Measurements from ENCODE around the gene FCER1G.
"Not testable (repeated sequence)": the region's sequence is repeated elsewhere in the genome, so short reads cannot be mapped to it uniquely, and the experiment has no call there.

FCER1G gene

DNA sequence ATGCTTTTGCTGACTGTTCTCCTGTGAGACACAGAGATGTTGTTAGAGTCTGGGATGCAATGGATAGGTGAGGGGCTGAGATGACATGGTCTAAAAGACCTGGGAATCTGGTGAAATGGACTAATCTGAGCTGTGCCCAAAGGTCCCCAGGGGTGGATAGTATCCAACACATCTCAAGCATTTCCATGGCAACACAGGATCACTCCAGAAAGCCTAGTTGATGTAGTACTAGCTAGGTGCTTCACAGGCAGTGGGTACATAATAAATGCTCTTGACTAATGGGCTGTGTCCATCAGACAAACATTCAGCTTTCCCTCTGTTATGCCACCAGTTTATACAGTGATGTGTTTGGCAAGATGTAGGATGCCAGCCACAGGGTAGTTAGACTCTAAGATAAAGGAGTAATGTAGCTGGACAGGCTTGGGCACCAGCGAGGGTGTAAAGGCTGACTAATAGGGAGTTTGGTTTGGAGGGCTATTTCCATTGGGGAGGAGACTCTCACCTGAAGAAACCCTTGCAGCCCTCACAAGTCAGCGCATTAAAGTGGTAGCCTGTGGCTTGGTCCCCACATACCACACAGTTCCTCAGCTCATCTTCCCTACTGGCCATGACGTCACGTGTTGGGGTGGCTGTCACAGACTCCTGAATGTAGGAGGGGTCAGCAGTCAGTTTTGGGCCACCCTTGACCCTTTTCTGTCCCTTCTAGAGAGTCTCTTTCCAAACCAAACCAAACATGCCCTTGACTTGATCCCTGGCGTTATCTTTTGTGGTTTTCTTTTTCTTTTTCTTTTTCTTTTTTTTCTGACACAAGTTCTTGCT is 21.1 kb downstream of the FCER1G start:
- DNase-seq: no peak

DNA sequence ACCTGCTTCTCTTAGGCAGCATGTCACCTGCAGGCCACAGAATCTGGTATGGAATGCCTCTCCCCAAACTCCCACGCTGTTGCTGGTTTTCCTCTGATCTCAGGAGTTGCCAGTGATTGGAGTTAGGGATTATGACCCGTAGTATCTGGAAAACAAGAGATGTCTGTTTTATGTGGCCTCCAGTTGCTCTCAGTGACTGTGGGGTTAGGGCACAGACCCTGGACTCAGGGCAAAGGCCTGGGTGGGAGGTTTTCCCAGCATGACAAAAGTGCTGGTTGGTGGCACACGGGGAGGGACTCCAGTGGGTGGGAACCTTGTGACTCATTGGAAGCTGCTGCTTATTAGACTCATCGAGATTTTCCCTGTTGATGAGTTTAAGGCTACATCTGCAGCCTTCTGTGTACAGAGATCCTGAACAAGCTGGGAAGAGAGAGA is 23.0 kb downstream of the FCER1G start, which contains the start of gene NR1I3:
TSS of gene NR1I3 (minus strand) at position 165 of the 435 bp plus-strand sequence. CDS start 1,638 bp downstream, outside the sequence.
- no peak for DNase-seq

DNA sequence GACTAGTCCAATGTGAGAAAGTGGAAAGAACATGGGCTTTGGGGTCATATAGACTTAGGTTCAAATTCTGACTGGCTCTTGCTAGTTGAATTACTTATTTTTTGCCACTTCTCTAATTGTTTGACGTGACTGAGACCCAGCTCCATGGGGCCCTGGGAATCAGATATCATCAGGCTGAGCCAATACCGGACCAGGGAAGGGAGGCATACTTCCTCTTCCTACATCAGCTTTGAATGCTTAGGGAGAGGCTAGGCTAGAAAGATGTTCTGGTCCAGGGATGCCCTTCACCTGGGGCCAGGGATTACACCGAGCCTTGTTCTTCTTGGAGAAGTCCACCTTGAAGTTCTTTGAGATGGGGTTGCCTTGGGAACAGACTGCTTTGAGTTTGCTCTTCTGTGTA is 26.6 kb downstream of the FCER1G start:
- DNase-seq: no peak

DNA sequence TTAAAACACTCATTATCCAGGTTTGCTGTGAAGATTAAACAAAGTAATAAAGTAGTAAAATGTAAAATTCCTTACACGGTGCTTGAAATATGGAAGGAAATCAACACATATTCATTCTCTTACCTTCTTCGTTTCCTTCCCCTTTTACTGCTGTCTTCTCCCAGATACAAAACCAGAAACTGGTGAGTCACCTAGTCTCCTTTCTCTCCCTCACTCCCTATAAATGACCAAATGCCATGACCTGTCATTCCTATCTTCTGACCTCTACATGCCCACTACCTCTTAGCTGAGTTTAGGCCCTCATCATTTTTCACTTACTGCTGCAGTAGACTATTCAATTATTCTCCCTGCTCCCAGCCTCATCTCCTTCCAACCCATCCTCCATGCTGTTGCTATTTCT is 27.2 kb downstream of the FCER1G start:
- DNase-seq: no peak

DNA sequence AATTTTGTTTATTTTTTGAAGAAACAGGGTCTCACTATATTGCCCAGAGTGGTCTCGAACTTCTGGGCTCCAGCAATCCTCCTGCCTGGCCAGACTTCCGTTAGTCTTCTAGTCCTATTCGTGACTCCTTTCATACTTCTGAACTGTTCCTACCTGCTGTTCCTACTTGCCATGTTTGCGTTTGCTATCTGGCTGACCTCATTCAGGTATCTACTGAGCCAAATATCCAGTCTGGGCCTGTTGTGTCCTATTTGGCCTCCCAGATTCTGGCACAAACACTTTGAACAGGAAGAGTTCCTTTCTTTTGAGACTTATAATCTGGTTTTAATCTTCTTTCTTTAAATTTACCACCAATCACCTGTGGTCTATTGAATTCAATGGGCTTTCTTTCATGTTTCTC is 29.8 kb downstream of the FCER1G start:
- no peak for DNase-seq

DNA sequence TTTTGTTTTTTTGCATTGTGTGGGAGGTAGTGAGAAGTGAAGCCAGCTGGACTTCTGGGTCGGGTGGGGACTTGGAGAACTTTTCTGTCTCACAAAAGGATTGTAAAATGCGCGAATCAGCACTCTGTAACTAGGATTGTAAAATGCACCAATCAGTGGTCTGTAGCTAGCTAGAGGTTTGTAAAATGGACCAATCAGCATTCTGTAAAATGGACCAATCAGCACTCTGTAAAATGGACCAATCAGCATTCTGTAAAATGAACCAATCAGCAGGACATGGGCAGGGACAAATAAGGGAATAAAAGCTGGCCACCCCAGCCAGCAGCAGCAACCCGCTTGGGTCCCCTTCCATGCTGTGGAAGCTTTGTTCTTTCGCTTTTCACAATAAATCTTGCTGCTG is 35.0 kb downstream of the FCER1G start:
- DNase-seq: not testable (repeated sequence)

DNA sequence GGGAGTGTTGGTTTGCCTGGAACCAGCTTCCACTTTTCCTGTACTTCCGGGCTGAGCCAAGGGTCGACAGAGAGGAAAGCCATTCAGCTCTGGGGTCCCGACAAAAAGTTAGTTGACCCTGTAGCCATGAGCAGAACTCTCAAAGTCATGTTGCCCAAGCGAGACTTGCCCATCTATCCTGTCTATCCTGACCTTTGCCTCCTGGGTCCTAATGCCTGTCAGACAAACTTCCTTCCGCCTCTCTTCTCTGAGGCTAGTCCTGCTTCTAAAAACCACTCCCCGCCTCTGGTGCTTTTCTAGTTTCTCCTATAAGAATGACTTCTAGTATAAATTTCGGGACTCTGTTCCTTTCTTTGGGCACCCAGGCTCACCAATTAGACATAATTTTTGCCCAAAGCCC is 35.7 kb downstream of the FCER1G start:
- DNase-seq: no peak

DNA sequence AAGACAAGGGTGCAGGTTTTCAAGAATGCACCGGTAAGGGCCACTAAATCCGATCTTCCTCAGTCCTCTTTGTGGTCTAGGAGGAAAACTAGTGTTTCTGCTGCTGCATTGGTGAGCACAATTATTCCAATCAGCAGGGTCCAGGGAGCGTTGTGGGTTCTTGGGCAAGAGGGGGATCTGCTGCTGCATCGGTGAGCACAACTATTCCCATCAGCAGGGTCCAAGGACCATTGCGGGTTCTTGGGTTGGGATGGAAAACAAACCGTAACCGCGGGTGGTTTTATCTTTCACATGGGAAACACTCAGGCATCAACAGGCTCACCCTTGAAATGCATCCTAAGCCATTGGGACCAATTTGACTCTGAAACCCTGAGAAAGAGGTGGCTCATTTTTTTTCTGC is 36.5 kb downstream of the FCER1G start:
- no peak for DNase-seq

DNA sequence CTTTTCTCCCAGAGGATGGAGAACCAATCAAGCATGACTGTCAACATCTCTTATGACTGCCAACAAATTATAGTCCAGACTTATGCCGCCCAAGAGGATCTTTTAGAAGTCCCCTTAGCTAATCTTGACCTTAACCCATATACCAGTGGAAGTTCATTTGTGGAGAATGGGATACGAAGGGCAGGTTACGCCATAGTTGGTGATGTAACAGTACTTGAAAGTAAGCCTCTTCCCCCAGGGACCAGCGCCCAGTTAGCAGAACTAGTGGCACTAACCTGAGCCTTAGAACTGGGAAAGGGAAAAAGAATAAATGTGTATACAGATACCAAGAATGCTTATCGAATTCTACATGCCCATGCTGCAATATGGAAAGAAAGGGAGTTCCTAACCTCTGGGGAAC is 40.2 kb downstream of the FCER1G start:
- not testable (repeated sequence) for DNase-seq

DNA sequence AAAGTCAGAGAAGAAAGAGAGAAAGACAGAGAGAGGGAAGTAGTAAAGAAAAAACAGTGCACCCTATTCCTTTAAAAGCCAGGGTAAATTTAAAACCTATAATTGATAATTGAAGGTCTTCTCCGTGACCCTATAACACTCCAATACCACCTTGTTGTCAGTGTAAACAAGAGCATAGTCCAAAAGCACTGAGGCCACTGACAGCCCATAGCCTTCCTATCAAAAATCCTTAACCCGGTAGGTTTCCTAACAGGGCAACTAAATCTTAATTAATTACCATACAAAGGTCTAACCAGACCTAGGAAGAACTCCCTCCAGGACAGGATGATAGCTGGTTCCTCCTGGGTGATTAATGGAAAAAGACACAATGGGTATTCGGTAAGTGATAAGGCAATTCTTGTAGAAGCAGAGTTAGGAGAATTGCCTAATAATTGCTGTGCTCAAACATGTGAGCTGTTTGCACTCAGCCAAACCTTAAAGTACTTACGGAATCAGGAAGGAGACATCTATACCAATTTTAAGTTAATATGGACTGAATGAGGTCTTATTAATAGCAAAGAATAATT is 40.9 kb downstream of the FCER1G start:
- not testable (repeated sequence) for DNase-seq

DNA sequence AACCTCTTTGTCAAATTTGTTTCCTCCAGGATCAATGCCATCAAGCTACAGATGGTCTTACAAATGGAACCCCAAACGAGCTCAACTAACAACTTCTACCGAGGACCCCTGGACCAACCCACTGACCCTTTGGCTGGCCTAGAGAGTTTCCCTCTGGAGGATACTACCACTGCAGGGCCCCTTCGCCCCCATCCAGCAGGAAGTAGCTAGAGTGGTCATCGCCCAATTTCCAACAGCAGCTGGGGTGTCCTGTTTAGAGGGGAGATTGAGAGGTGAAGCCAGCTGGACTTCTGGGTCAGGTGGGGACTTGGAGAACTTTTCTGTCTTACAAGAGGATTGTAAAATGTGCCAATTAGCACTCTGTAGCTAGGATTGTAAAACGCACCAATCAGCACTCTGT is 42.0 kb downstream of the FCER1G start:
- not testable (repeated sequence) for DNase-seq

DNA sequence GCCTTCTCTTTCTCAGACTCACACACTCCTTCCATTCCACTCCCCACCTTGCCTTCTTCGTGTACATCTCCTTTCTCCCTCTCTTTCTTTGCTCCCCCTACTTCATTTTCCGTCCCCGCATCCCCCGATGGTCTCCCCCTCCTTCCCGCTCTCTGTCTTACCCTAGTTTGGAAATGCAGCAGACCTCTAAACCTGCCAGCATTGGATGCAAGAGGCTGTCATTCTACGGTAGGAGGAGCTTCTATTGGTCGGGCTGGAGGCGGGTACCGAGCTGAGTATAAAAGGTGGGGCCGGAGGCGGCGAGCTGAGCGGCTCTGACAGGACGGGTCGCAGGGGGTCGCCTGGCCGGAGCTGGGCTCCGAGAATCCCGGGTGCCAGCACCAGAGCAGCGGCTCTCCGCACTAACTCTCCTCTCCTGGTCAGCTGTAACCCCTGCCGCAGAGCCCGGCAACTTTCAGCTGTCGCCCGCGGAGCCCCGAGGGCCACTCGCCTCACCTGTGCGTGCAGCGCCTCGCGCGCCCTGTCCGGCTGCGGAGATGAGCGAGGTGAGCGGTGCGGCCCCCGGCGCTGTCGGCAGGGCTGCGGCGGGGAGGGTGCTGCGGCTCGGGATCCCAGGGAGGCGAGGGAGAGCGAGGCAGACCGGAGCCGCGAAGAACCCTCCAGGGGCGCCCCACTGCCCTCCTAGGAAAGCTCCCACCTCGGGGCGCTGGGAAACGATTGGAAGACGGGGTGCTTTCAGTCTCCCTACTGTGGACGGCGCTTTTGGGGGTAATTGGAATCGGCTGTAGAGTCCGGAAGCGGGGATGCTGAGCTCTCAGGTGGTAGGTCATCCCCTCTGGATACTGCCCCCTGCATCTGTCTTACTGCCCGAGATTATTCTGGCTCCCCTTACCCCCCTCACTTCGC is 43.6 kb downstream of the FCER1G start, which contains the start of gene PCP4L1:
TSS of gene PCP4L1 (plus strand) at position 307 of the 906 bp plus-strand sequence. CDS start at position 537, 230 bp downstream.
- DNase-seq: peak; percentile 49

DNA sequence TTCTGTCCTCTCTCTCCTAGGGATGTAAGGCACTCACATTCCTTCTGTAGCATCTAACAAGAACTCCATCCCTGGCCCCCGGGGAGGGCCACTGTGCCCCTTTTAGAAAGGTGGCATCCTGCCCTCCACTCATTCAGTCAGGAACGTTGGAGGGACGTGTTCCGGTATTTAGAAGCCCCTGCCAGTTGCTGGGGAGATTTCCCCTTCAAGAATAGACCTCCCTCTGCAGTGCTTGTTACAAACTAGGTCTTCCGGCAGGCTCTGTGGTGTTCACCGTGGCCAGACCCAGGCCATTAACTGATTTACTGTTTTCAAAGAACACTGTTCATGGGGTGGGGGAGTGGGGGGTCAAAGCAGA is 44.2 kb downstream of the FCER1G start:
- DNase-seq: no peak

DNA sequence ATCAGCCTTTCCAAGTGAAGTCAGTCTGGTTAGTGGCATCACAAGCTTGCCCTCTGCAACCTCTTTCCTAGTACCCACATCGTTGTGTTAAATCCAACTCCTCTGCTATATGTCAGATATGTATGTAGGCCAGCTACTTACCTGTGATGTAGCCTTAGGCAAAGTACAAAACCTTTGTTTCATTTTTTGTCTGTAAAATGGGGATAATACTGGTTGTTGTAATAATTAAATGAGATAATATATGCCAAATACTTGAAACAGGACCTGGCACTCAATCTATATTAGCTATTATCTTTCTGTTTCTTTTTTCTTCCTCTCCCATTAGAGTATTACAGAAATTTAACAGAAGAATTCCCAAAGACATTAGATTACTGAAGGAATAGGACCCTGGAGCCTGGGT is 44.7 kb downstream of the FCER1G start:
- DNase-seq: no peak

DNA sequence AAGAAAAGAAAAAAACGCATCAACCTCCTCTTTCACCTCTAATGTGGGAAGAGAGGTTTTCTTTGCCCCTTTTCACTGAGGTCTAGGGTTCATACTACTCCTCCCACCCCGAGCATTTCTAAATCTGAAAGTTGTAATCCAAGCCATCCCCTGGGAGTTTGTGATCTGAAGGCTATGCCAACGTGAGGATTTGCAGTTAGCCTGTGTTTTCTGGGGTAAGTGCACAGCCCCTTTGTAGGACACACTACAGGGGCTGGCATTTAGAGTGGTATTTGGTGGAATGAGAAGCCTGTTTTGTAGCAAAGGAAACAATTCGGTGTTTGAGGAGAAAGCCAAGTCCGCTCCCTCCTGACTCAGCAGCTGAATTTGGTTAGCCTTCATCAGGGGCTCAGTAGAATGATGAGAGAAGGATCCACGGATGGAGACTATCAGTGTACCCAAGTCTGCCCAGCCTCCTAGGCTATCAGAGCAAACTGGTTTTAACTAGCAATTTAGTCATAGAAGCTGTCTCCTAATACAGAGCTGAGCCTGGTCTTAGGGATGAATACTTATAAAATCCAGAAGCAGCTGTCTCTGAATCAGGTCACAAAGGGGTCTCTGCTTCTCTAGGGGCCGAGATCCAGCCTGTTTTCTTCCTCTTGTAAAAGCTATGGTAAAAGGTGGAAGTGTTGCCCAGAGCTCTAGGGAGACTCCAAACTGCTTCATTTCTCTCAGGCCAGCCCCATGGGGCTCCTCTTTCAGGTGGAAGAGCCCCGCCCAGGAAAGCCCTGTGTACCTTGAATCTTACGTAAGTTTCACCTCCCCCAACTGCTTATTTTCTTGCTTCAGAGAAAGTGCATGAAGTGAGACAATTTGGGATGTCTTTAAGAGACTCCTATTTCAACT is 45.5 kb downstream of the FCER1G start:
- no peak for DNase-seq

DNA sequence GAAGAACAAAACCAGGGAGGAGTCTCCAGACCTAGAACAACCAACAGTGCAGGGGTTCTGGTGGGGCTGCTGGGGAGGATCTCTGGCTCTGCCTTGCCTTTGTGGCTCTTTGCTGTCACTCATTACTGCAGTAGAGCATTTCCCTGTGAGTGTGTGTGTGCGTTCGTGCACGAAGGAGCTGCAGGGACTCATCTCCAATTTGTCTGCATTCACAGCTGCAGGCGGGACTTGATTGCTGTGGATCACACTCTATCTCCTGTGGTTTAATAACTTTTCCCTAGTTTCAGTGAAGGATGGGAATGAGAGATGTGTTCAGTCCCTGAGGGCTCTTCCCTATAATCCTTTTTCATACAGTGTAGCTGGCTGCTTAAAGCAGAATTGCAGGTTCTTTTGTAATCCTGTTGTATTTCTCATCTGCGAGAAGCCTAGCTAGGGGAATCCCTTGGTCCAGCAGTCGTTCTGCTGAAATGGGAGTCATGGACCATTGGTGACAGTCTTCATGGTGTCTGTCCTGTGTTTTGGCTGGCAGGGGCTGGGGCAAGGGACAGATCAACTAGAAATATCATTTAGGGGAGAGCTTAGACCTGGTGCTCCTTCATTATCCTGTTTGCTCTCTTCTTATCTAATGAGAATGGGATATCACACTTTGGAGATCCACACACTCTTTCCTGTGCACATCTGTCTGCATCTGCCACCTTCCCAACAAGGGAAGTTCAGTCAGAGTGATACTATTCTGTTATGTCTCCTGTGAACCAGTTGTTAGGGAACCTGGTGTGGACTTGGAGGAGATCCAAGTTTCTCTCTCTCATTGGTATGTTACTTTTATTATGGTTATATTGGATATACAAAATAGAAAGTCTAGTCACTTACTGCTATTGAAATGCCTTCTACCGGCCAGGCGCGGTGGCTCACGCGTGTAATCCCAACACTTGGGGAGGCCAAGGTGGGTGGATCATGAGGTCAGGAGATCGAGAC is 46.5 kb downstream of the FCER1G start:
- DNase-seq: no peak

DNA sequence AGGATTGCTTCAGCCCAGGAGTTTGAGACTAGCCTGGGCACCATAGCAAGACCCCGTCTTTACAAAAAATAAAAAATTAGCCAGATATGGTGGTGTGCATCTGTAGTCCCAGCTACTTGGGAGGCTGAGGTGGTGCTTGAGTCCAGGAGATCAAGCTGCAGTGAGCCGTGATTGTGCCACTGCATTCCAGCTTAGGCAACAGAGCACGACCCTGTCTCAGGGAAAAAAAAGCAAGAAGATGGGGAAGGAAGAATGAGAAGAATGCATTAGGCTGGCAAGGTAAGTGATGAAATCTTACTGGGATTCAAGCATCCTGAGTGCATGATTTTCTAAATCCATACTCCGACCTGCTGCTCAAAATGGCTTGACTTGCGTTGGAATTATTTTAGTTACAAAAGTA is 50.2 kb downstream of the FCER1G start:
- no peak for DNase-seq

DNA sequence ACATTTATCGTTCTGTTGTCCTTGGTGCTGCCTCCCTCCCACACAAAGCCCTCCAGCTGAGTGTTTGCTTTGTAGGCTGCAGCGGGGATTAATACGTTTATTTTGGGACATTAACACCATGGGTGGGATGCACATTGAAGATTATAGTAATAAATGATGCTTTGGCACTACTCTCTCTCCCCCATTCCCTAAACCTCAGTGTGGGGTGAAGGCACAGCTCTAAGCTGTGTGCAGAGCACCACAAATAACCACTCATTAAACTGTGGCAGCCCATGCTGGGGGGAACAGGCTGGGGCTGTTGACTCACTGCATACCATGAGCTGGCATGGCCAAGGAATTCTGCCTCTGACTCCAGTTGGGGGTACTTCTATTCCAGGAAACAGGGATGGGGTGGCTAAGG is 51.1 kb downstream of the FCER1G start:
- DNase-seq: no peak

DNA sequence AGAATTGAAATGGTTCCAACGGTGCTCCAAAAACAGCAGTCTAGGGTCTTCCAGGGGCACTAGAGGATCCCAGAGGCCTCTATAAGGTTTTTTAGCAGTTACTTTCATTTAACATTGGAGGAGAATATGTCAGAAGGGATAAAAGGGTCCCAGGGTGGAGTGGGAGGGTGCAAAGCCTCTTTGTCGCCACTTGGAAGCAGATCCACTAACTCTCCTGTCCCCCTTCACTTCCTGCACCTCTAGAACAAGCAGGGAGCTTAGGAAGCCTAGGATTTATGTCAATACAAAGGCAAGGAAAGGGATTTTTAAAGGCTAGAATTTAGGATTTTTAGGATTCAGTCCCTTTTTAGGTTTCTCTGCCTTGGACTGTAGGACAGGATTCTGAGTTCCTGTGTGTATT is 51.7 kb downstream of the FCER1G start:
- DNase-seq: no peak

DNA sequence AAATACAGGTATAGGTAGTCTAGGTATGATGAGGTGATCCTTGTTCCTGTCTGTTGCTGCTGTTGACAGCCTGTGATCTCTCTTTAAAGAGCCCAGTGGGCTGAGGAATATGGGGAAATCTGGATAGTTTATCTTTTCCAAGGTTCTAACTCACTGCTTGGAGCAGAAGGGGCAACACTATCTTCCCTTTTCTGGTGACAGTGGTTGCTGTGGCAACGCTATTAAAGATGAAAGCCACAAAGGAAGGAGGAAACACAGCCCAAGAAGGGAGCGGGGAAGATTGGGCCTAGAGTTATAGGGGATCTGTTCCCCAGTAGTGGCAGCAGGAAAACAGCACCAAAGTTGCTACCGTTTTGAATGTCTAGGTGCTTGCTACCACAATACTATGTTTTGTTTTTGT is 52.2 kb downstream of the FCER1G start:
- no peak for DNase-seq
